Mesodermal cell (in vitro differentiated cells): ENCODE measurements around the gene ABCB11.
A peak's percentile ranks its signal among the peaks of the same experiment; 100 is the strongest.
"Not testable (repeated sequence)": the region's sequence is repeated elsewhere in the genome, so short reads cannot be mapped to it uniquely, and the experiment has no call there.

Source experiments
- H3K27ac ChIP-seq: 2 replicates; pipeline ENCODE4 v1.7.0; 2013; ENCODE audit warnings: mild to moderate bottlenecking, low read depth, low read length, moderate library complexity; ENCODE audit not compliant: severe bottlenecking
- H3K36me3 ChIP-seq: 2 replicates; pipeline ENCODE4 v1.7.1; 2013; ENCODE audit warnings: mild to moderate bottlenecking, low read length, moderate library complexity; ENCODE audit not compliant: control insufficient read depth, insufficient read depth
- H3K4me1 ChIP-seq: one replicate; pipeline ENCODE4 v1.7.1; 2013; ENCODE audit warnings: mild to moderate bottlenecking, low read length; ENCODE audit not compliant: insufficient read depth, control insufficient read depth, poor library complexity, severe bottlenecking
- H3K4me3 ChIP-seq: 2 replicates; pipeline ENCODE4 v1.7.0; 2013; ENCODE audit warnings: low read length, control low read depth, mild to moderate bottlenecking; ENCODE audit not compliant: insufficient read depth, poor library complexity, severe bottlenecking; ENCODE audit errors: extremely low read depth
- H3K9me3 ChIP-seq: 2 replicates; pipeline ENCODE4 v1.7.1; 2013; ENCODE audit warnings: mild to moderate bottlenecking, low read length, moderate library complexity; ENCODE audit not compliant: control insufficient read depth
- WGBS, 2 experiments: methylation state at CpG; one replicate each; pipeline ENCODE4 v1.1.5; 2013; ENCODE audit warnings: missing lambda C conversion rate in 2 of 2; ENCODE audit not compliant: insufficient coverage in 2 of 2; 5-methylcytosine and 5-hydroxymethylcytosine counted together

ABCB11 gene

GRCh38 chr2:168951871-168952270 is 79.3 kb downstream of the ABCB11 start:
- no CpG with 5 or more reads among the region's 1 CpG for WGBS, 2 experiments

GRCh38 chr2:168949324-168949723 is 81.8 kb downstream of the ABCB11 start:
- H3K4me3 ChIP-seq: no peak overlapping the region
- H3K27ac ChIP-seq: no peak overlapping the region
- no peaks in the 10 kb centered on the region for H3K4me1 ChIP-seq
- H3K9me3 ChIP-seq: no peaks in the 10 kb centered on the region
- WGBS, 2 experiments: 100% methylated on average over 1 of the region's 1 CpG; no CpG with 5 or more reads in 1 of the 2 experiments
- no peaks in the 10 kb centered on the region for H3K36me3 ChIP-seq

More at GRCh38 chr2:168951871-168952270, 79.3 kb downstream of the ABCB11 start:
- Histone ChIP-seq H3K36me3 (no peaks in the 10 kb centered on the region), H3K27ac (no peak overlapping the region), H3K4me3 (no peak overlapping the region), H3K4me1 (no peaks in the 10 kb centered on the region), H3K9me3 (no peaks in the 10 kb centered on the region)

GRCh38 chr2:168948621-168949212 is 82.4 kb downstream of the ABCB11 start:
- WGBS, 2 experiments: 60 to 62% methylated on average over 2 of the region's 6 CpGs
- H3K4me3 ChIP-seq: no peak overlapping the region
- no peaks in the 10 kb centered on the region for H3K4me1 ChIP-seq
- H3K36me3 ChIP-seq: no peaks in the 10 kb centered on the region
- H3K27ac ChIP-seq: no peak overlapping the region
- no peaks in the 10 kb centered on the region for H3K9me3 ChIP-seq

DNA sequence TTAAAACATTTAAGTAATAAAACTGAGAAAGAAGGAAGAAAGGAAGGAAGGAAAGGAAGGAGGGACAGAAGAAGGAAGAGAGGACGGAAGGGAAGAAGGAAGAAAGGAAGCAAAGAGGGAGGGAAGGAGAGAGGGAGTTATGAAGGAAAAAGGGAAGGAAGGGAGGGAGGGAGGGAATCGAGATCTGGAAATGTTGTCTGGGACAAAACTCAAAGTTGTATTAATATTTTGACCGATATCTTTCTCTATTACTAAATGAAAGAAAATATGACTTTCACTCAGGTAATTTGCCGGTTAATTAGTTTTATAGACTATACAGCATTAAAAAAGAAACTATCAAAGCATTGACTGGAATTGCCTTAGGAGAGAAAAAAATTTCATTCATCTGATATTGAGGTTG is 85.6 kb downstream of the ABCB11 start:
- WGBS, 2 experiments: 82 to 100% methylated on average over 1 of the region's 4 CpGs
- Histone ChIP-seq H3K36me3 (no peaks in the 10 kb centered on the region), H3K4me3 (no peak overlapping the region), H3K9me3 (no peaks in the 10 kb centered on the region), H3K27ac (no peak overlapping the region), H3K4me1 (no peaks in the 10 kb centered on the region)

- Histone ChIP-seq H3K4me3 (no peak overlapping the region), H3K36me3 (no peaks in the 10 kb centered on the region), H3K4me1 (no peaks in the 10 kb centered on the region), H3K27ac (no peak overlapping the region), H3K9me3 (no peaks in the 10 kb centered on the region)
- 50 to 100% methylated on average over 1 to 2 of the region's 3 CpGs for WGBS, 2 experiments
These were observed 87.1 kb downstream of the ABCB11 start for GRCh38 chr2:168944065-168944464.

GRCh38 chr2:168941297-168941696 is 89.8 kb downstream of the ABCB11 start:
- Histone ChIP-seq H3K4me3 (no peak overlapping the region), H3K36me3 (no peaks in the 10 kb centered on the region), H3K27ac (no peak overlapping the region), H3K9me3 (no peaks in the 10 kb centered on the region), H3K4me1 (no peaks in the 10 kb centered on the region)

DNA sequence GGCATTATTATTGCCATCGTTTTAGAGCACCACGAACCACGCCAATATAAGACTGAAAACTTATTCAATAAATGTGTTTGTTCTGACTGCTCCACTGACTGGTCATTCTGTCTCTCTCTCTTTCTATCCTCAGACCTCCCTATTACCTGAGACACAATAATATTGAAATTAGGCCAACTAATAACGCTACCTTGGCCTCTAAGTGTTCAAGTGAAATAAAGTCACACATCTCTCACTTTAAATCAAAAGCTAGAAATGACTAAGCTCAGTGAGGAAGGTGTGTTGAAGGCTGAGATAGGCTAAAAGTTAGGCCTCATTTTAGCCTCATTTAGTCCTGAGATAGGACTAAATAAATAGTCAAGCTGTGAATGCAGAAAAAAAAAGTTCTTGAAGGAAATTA is 91.2 kb downstream of the ABCB11 start:
- no peak overlapping the region for H3K4me3 ChIP-seq
- H3K9me3 ChIP-seq: no peaks in the 10 kb centered on the region
- H3K4me1 ChIP-seq: no peaks in the 10 kb centered on the region
- H3K27ac ChIP-seq: no peak overlapping the region
- H3K36me3 ChIP-seq: no peaks in the 10 kb centered on the region
- WGBS, 2 experiments: no CpG with 5 or more reads among the region's 4 CpGs

- no CpG with 5 or more reads among the region's 1 CpG for WGBS, 2 experiments
- Histone ChIP-seq H3K9me3 (no peaks in the 10 kb centered on the region), H3K4me1 (no peaks in the 10 kb centered on the region), H3K27ac (no peak overlapping the region), H3K36me3 (no peaks in the 10 kb centered on the region), H3K4me3 (no peak overlapping the region)
These were observed 92.1 kb downstream of the ABCB11 start for GRCh38 chr2:168939061-168939460.

- Histone ChIP-seq H3K4me3 (no peak overlapping the region), H3K36me3 (no peaks in the 10 kb centered on the region), H3K27ac (peak overlapping the region; percentile 84), H3K9me3 (no peaks in the 10 kb centered on the region), H3K4me1 (no peaks in the 10 kb centered on the region)
- 86 to 88% methylated on average over 7 to 8 of the region's 14 CpGs for WGBS, 2 experiments
These were observed 95.1 kb downstream of the ABCB11 start for GRCh38 chr2:168935810-168936581.

DNA sequence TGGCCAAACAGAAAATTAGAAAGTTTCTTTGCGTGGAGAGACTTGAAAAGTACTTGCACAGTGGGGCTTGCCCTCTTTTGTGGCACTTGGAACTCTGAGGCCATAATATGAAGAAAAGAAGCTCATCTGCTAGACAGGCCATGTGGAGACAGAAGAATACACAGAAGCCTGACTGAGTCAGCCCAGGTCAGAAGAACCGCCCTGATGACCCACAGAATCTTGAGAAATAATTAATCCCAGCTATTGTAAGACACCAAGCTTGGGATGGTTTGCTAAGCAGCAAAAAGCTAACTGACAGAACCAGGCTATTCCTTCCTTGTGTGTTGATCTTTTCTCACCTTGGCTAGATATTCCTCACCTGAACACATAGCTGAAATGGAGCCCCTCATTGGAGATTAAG is 96.3 kb downstream of the ABCB11 start:
- Histone ChIP-seq H3K4me1 (no peaks in the 10 kb centered on the region), H3K9me3 (no peaks in the 10 kb centered on the region)
- WGBS, 2 experiments: 96 to 100% methylated on average over 2 of the region's 2 CpGs

DNA sequence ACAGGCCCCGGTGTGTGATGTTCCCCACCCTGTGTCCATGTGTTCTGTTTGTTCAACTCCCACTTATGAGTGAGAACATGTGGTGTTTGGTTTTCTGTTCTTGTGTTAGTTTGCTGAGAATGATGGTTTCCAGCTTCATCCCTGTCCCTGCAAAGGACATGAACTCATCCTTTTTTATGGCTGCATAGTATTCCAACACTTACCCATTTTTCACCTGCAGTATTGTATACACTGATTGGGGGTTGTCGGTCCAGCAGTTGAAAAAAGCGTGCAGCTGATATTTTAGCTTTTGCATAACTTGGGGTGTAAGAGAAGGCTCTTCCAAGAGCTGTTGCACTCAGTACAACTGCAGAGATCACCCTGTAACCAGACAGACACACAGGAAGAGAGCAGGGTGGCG is 99.0 kb downstream of the ABCB11 start:
- not testable (repeated sequence) for H3K27ac ChIP-seq, H3K36me3 ChIP-seq, H3K4me1 ChIP-seq, H3K9me3 ChIP-seq, H3K4me3 ChIP-seq
- WGBS, 2 experiments: 95 to 100% methylated on average over 2 to 3 of the region's 4 CpGs

More for the DNA sequence above, 96.3 kb downstream of the ABCB11 start:
- no peak overlapping the region for H3K27ac ChIP-seq
- H3K36me3 ChIP-seq: no peaks in the 10 kb centered on the region
- H3K4me3 ChIP-seq: no peak overlapping the region
